H1 (cell line): ENCODE results near the gene TTLL1. TPM values are rescaled to one million over a fixed set of nuclear protein-coding genes. Genes with fewer than 3 reads are reported as not detected.

Experiments used
- CTCF ChIA-PET: fragments of 300-600 bp; sonication (Branson Sonifier 250); formaldehyde crosslinking; loops from one replicate; lab custom pipeline; 2021; ENCODE audit not compliant: partially characterized antibody; lab: Charles Lee
- POLR2A ChIA-PET: fragments of 300-600 bp; sonication (Branson Sonifier 250); formaldehyde crosslinking; loops from one replicate; lab custom pipeline; 2021; ENCODE audit warnings: inconsistent platforms; ENCODE audit not compliant: partially characterized antibody; lab: Charles Lee
- DNase-seq, 2 experiments: peaks; one replicate each; pipeline versions ENCODE4 v3.0.0 to v3.0.0-alpha.2; 2010 to 2022; ENCODE audit warnings: low spot score in 2 of 2, low read depth in 1 of 2, mixed read lengths in 1 of 2
- FAIRE-seq: peaks from 2 replicates; lab custom pipeline; 2011; peaks lifted over from hg19 to GRCh38; lab: Jason Lieb, UNC
- H2AFZ ChIP-seq: 2 replicates; pipeline ENCODE4 v1.8.1; 2012; ENCODE audit warnings: low read length, inconsistent platforms
- H2AK5ac ChIP-seq: 2 replicates; pipeline ENCODE4 v1.6.1; 2013; ENCODE audit warnings: low read depth, low read length
- H2BK120ac ChIP-seq: replicated peaks from 2 replicates; pipeline ENCODE3; 2013; ENCODE audit warnings: low read depth, low read length, inconsistent platforms
- H2BK12ac ChIP-seq: 2 replicates; pipeline ENCODE4 v1.6.1; 2013; ENCODE audit warnings: low read depth, low read length
- H2BK15ac ChIP-seq: 2 replicates; pipeline ENCODE4 v1.6.1; 2013; ENCODE audit warnings: low read length
- H2BK20ac ChIP-seq: 2 replicates; pipeline ENCODE4 v1.6.1; 2013; ENCODE audit warnings: low read length
- H2BK5ac ChIP-seq: 2 replicates; pipeline ENCODE4 v1.6.1; 2013; ENCODE audit warnings: low read depth, low read length
- H3K14ac ChIP-seq: 2 replicates; pipeline ENCODE4 v1.6.1; 2013; ENCODE audit warnings: inconsistent platforms; ENCODE audit not compliant: insufficient read length
- H3K18ac ChIP-seq: 2 replicates; pipeline ENCODE4 v1.6.1; 2013; ENCODE audit warnings: low read length; ENCODE audit errors: extremely low read depth
- H3K23ac ChIP-seq: 2 replicates; pipeline ENCODE4 v1.6.1; 2013; ENCODE audit warnings: inconsistent platforms; ENCODE audit not compliant: insufficient read length
- H3K23me2 ChIP-seq: 2 replicates; pipeline ENCODE4 v1.6.1; 2013; ENCODE audit warnings: low read depth, low read length
- H3K27ac ChIP-seq: 2 replicates; pipeline ENCODE4 v1.6.1; 2011; ENCODE audit warnings: low read depth, low read length, inconsistent platforms
- H3K27me3 ChIP-seq, 4 experiments: replicated peaks in 1 of 4; 1 replicate in 1 of 4; 2 replicates in 3 of 4; pipeline versions ENCODE4 v1.6.1 to v1.8.1; 2011 to 2013; ENCODE audit warnings: low read length in 3 of 4, mild to moderate bottlenecking in 3 of 4, inconsistent platforms in 2 of 4, mixed read lengths in 2 of 4, moderate library complexity in 1 of 4; ENCODE audit not compliant: control insufficient read depth in 3 of 4, insufficient read depth in 3 of 4; ENCODE audit errors: extremely low read depth in 1 of 4
- H3K36me3 ChIP-seq, 4 experiments: 2 replicates each; pipeline versions ENCODE4 v1.6.1 to v1.8.1; 2011 to 2013; ENCODE audit warnings: mild to moderate bottlenecking in 4 of 4, low read length in 3 of 4, moderate library complexity in 2 of 4, control low read depth in 1 of 4, inconsistent platforms in 1 of 4; ENCODE audit not compliant: insufficient read depth in 4 of 4, control insufficient read depth in 2 of 4
- H3K4ac ChIP-seq: replicated peaks from 2 replicates; pipeline ENCODE3; 2013; ENCODE audit warnings: low read length, low read depth, mixed read lengths, inconsistent platforms; ENCODE audit not compliant: insufficient read length
- H3K4me1 ChIP-seq, 4 experiments: replicated peaks in 1 of 4; 1 replicate in 1 of 4; 2 replicates in 3 of 4; pipeline versions ENCODE4 v1.6.1 to v1.8.1; 2011 to 2013; ENCODE audit warnings: low read length in 3 of 4, inconsistent platforms in 2 of 4, mixed read lengths in 1 of 4; ENCODE audit not compliant: insufficient read depth in 4 of 4, control insufficient read depth in 3 of 4
- H3K4me2 ChIP-seq, 2 experiments: 2 replicates each; pipeline versions ENCODE4 v1.6.1 to v1.8.1; 2011 to 2013; ENCODE audit warnings: low read depth in 2 of 2, low read length in 2 of 2, control low read depth in 1 of 2, inconsistent platforms in 1 of 2, mild to moderate bottlenecking in 1 of 2; ENCODE audit not compliant: insufficient read depth in 1 of 2
- H3K4me3 ChIP-seq, 4 experiments: fragments of 200-600, 300-600 bp in 1 of 4; sonication (generic), shearing (Covaris generic), sonication (Bioruptor Twin) in 1 of 4; 2 replicates each; pipeline versions ENCODE4 v1.5.1 to v1.8.1; 2011 to 2016; ENCODE audit warnings: low read length in 4 of 4, low read depth in 3 of 4, control low read depth in 2 of 4, inconsistent platforms in 2 of 4, mild to moderate bottlenecking in 2 of 4, mixed read lengths in 1 of 4, moderate library complexity in 1 of 4; ENCODE audit not compliant: insufficient read depth in 2 of 4; ENCODE audit errors: extremely low read depth in 1 of 4
- H3K56ac ChIP-seq: replicated peaks from 2 replicates; pipeline ENCODE3; 2013; ENCODE audit warnings: low read depth, mild to moderate bottlenecking, mixed read lengths, low read length, inconsistent platforms; ENCODE audit not compliant: insufficient read length
- H3K79me1 ChIP-seq: 2 replicates; pipeline ENCODE4 v1.6.1; 2013; ENCODE audit warnings: low read depth, low read length, control low read depth
- H3K79me2 ChIP-seq, 2 experiments: 2 replicates each; pipeline versions ENCODE4 v1.6.1 to v1.8.1; 2012 to 2013; ENCODE audit warnings: low read length in 2 of 2, mild to moderate bottlenecking in 2 of 2, inconsistent platforms in 1 of 2; ENCODE audit not compliant: insufficient read depth in 2 of 2, control insufficient read depth in 1 of 2
- H3K9ac ChIP-seq, 4 experiments: replicated peaks in 1 of 4; 1 replicate in 1 of 4; 2 replicates in 3 of 4; pipeline versions ENCODE4 v1.6.1 to v1.8.1; 2011 to 2013; ENCODE audit warnings: low read depth in 3 of 4, low read length in 3 of 4, control low read depth in 2 of 4, mild to moderate bottlenecking in 2 of 4, moderate library complexity in 2 of 4, inconsistent platforms in 1 of 4; ENCODE audit errors: extremely low read depth in 1 of 4
- H3K9me3 ChIP-seq, 2 experiments: 2 replicates each; pipeline versions ENCODE4 v1.6.1 to v1.8.1; 2012 to 2013; ENCODE audit warnings: mild to moderate bottlenecking in 2 of 2, moderate library complexity in 2 of 2, control low read depth in 1 of 2, inconsistent platforms in 1 of 2, low read depth in 1 of 2, low read length in 1 of 2, mixed read lengths in 1 of 2; ENCODE audit not compliant: insufficient read depth in 2 of 2
- H4K20me1 ChIP-seq, 2 experiments: replicated peaks in 1 of 2; 2 replicates each; pipeline versions ENCODE3 to v1.8.1; 2011 to 2013; ENCODE audit warnings: inconsistent platforms in 2 of 2, low read length in 2 of 2, mild to moderate bottlenecking in 1 of 2; ENCODE audit not compliant: insufficient read depth in 2 of 2, control insufficient read depth in 1 of 2
- H4K5ac ChIP-seq: 2 replicates; pipeline ENCODE4 v1.6.1; 2013; ENCODE audit warnings: low read length, low read depth, mixed read lengths, inconsistent platforms; ENCODE audit not compliant: insufficient read length
- H4K8ac ChIP-seq: 2 replicates; pipeline ENCODE4 v1.8.0; 2013; ENCODE audit warnings: mild to moderate bottlenecking, moderate library complexity, low read length, inconsistent platforms; ENCODE audit not compliant: insufficient read depth; ENCODE audit errors: extremely low read depth
- H4K91ac ChIP-seq: replicated peaks from 2 replicates; pipeline ENCODE3; 2013; ENCODE audit warnings: low read length, mixed read lengths, inconsistent platforms; ENCODE audit not compliant: insufficient read length
- BACH1 ChIP-seq: IDR thresholded peaks from 2 replicates; pipeline ENCODE4 v1.6.1; 2012; ENCODE audit warnings: low read length, improper control_type of control experiment
- CBX5 ChIP-seq: fragments of 300-800, 300-1000 bp; sonication (generic); IDR thresholded peaks from 2 replicates; pipeline ENCODE4 v1.7.1; 2016; ENCODE audit warnings: antibody characterized with exemption, low read length, low read depth
- HDAC2 ChIP-seq, 2 experiments: fragments of 300-600 bp in 1 of 2; sonication (generic) in 1 of 2; IDR thresholded peaks; 2 replicates each; pipeline ENCODE4 v1.6.1; 2011 to 2012; ENCODE audit warnings: low read depth in 2 of 2, low read length in 2 of 2, mild to moderate bottlenecking in 2 of 2, moderate library complexity in 2 of 2, borderline replicate concordance in 1 of 2, inconsistent platforms in 1 of 2
- POLR2AphosphoS5 ChIP-seq: IDR thresholded peaks from 2 replicates; pipeline ENCODE4 v1.6.1; 2011; ENCODE audit warnings: low read depth, low read length
- RNF2 ChIP-seq: fragments of 200-900, 300-1000 bp; sonication (generic); IDR thresholded peaks from 2 replicates; pipeline ENCODE4 v1.7.1; 2016; ENCODE audit warnings: borderline replicate concordance, low read depth, mild to moderate bottlenecking, antibody characterized with exemption, low read length; ENCODE audit not compliant: poor library complexity, severe bottlenecking; ENCODE audit errors: missing control alignments
- SAP30 ChIP-seq: fragments of 300-600 bp; sonication (generic); IDR thresholded peaks from 2 replicates; pipeline ENCODE4 v1.7.1; 2012; ENCODE audit warnings: low read length, moderate library complexity, mild to moderate bottlenecking, inconsistent platforms; ENCODE audit not compliant: insufficient read depth, insufficient replicate concordance
- SIN3A ChIP-seq, 2 experiments: IDR thresholded peaks in 1 of 2; conservative IDR thresholded peaks in 1 of 2; 2 replicates each; pipeline ENCODE4 v1.6.1; 2011 to 2012; ENCODE audit warnings: low read length in 2 of 2, improper control_type of control experiment in 1 of 2, low read depth in 1 of 2, mild to moderate bottlenecking in 1 of 2
- TCF12 ChIP-seq: IDR thresholded peaks from 2 replicates; pipeline ENCODE4 v1.6.1; 2011; ENCODE audit warnings: low read depth, mild to moderate bottlenecking, low read length
- ZNF274 ChIP-seq: IDR thresholded peaks from 2 replicates; pipeline ENCODE4 v1.7.0; 2012; ENCODE audit warnings: low read length, borderline replicate concordance; ENCODE audit errors: extremely low read depth
- WGBS, 2 experiments: shearing (Covaris generic) in 1 of 2; methylation state at CpG; one replicate each; pipeline versions ENCODE4 v1.1.6 to v1.1.7; 2013 to 2015; ENCODE audit warnings: low lambda C conversion rate in 2 of 2, mixed read lengths in 2 of 2, inconsistent platforms in 1 of 2, low coverage in 1 of 2, missing lambda C conversion rate in 1 of 2; ENCODE audit not compliant: insufficient replicate concordance in 2 of 2, insufficient coverage in 1 of 2, insufficient read length in 1 of 2; ENCODE audit errors: extremely low coverage in 1 of 2, missing lambda C conversion rate in 1 of 2; 5-methylcytosine and 5-hydroxymethylcytosine counted together
- polyA plus RNA-seq, 7 experiments: library from polyadenylated mRNA; depleted of rRNA in 3 of 7; stranded (reverse) in 5 of 7; unstranded in 2 of 7; fragments of >200 nt in 5 of 7; fragments of 200-250 nt in 2 of 7; gene quantifications; 1 replicate in 5 of 7; 2 replicates in 1 of 7; 4 replicates in 1 of 7; pipeline versions ENCODE4 v1.2.1 to v1.2.3, GENCODE V29; 2011 to 2013; ENCODE audit warnings: missing spikeins in 2 of 7, mixed read lengths in 2 of 7
- total RNA-seq: library from RNA; stranded (reverse); fragmentation: NEBNext Ultra II Directional; extraction: Animal tissue kit (Norgen Biotek cat#: 25700); gene quantifications from 2 replicates; pipeline ENCODE4 v1.2.1, GENCODE V29; 2021
- TF ChIP-seq, protein P1 (sequence below): IDR thresholded peaks from 2 replicates; pipeline ENCODE4 v1.6.1; 2012; ENCODE audit warnings: inconsistent platforms

The TTLL1 gene
- total and polyA plus RNA-seq, 2 of the 8 experiments (the other 6 are each of a cell fraction or from before 2014, with no cell fraction given), result 5.0 to 13.8 TPM

GRCh38 chr22:43110444-43110926, 21.3 kb upstream of the TTLL1 start, which contains the start of gene BIK:
Gene BIK, plus strand, starts transcription at chr22:43110750. Its CDS starts 13,273 bp downstream, at chr22:43124023.
- H3K27me3 ChIP-seq, result peaks cover 10 to 46% (median 40%) of the 10 kb centered on the region in 4 experiments
- no peak within 1 kb of the TSS for H3K23ac ChIP-seq
- H3K4me2 ChIP-seq, result peak within 1 kb of the TSS; percentile 91 to 97
- peak within 1 kb of the TSS; percentile 43; the same call in 1 of the 2 replicates for H2BK12ac ChIP-seq
- peaks cover 0 to 3% (median 1%) of the 10 kb centered on the region in 4 experiments; a peak in 4 of 7 replicates for H3K4me1 ChIP-seq
- H3K23me2 ChIP-seq, result peaks cover 13% of the 10 kb centered on the region; the same call in 1 of the 2 replicates
- no peaks in the 10 kb centered on the region; the same call in 1 of the 2 replicates for H3K79me1 ChIP-seq
- H4K20me1 ChIP-seq, result peaks cover 3 to 4% of the 10 kb centered on the region in 2 experiments
- no peaks in the 10 kb centered on the region for H3K79me2 ChIP-seq
- H3K14ac ChIP-seq, result no peak within 1 kb of the TSS
- H2BK20ac ChIP-seq, result no peak within 1 kb of the TSS
- H3K9me3 ChIP-seq, result no peaks in the 10 kb centered on the region
- no peak for FAIRE-seq
- H4K5ac ChIP-seq, result peak within 1 kb of the TSS; percentile 4
- H4K8ac ChIP-seq, result peak within 1 kb of the TSS; percentile 14
- no peak within 1 kb of the TSS for H3K4ac ChIP-seq
- peak within 1 kb of the TSS; percentile 63; the same call in 1 of the 2 replicates for H2AFZ ChIP-seq
- no peak within 1 kb of the TSS for H2BK5ac ChIP-seq
- POLR2A ChIA-PET, result interaction anchor here (0.8 to 1.2 kb wide), 4 partner anchors 12 to 496 kb away, joined by 3 to 4 read pairs (median 3); partner anchors contain the start of genes PACSIN2, POLDIP3 and TTLL12
- WGBS, 2 experiments, result 6% methylated on average over 16 of the region's 49 CpGs; no CpG with 5 or more reads in 1 of the 2 experiments
- no peak within 1 kb of the TSS for H2BK15ac ChIP-seq
- peak within 1 kb of the TSS; percentile 15; the same call in 1 of the 2 replicates for H3K18ac ChIP-seq
- H4K91ac ChIP-seq, result no peak within 1 kb of the TSS
- CTCF ChIA-PET, result interaction anchor here (0.9 to 3.1 kb wide), 3 partner anchors 38 to 254 kb away, joined by 3 to 9 read pairs (median 3); partner anchors contain the start of gene ARFGAP3
- H3K9ac ChIP-seq, result peak within 1 kb of the TSS in 3 of 4 experiments; percentile 14 to 40 (median 29); a peak in 4 of 7 replicates
- no peak within 1 kb of the TSS for H3K27ac ChIP-seq
- no peak within 1 kb of the TSS for H3K56ac ChIP-seq
- H2AK5ac ChIP-seq, result no peak within 1 kb of the TSS
- H2BK120ac ChIP-seq, result no peak within 1 kb of the TSS
- H3K36me3 ChIP-seq, result no peaks in the 10 kb centered on the region
- DNase-seq, result no peak
- peak within 1 kb of the TSS; percentile 56 to 66 (median 62) for H3K4me3 ChIP-seq
- peak; percentile 55 to 92; a peak in 1 of 4 replicates for TF ChIP-seq HDAC2 (IDR thresholded peaks at IDR 0.05; ENCODE audit: borderline replicate concordance in 1 of 2, low read depth in 2 of 2, low read length in 2 of 2)
- no peak for TF ChIP-seq ZNF274
- TF ChIP-seq BACH1, result no peak
- TF ChIP-seq CBX5, result no peak
- TF ChIP-seq SIN3A (conservative IDR thresholded peaks at IDR 0.05 in 1 of 2, IDR thresholded peaks at IDR 0.05 in 1 of 2; ENCODE audit: low read depth in 1 of 2, low read length in 2 of 2), result peak in 1 of 2 experiments; percentile 84; a peak in 2 of 4 replicates
- TF ChIP-seq TCF12, result no peak
- peak; percentile 87 for TF ChIP-seq SAP30
- TF ChIP-seq, protein P1, sequence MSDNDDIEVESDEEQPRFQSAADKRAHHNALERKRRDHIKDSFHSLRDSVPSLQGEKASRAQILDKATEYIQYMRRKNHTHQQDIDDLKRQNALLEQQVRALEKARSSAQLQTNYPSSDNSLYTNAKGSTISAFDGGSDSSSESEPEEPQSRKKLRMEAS, result peak; percentile 41; the same call in 1 of the 2 replicates
- 0 out of 2 replicates have a peak, but pooled peaks have one; percentile 20 for TF ChIP-seq POLR2AphosphoS5
- TF ChIP-seq RNF2, result peak; percentile 42
